Dedifferentiated amniotic fluid mesenchymal stem cell (primary cell): ENCODE measurements around the gene UQCR10.
A peak's percentile ranks its signal among the peaks of the same experiment; 100 is the strongest.
"Not testable (repeated sequence)": the region's sequence is repeated elsewhere in the genome, so short reads cannot be mapped to it uniquely, and the experiment has no call there.

Experiments
- DNase-seq: peaks from one replicate; pipeline ENCODE4 v3.0.0-alpha.2; 2016; ENCODE audit errors: extremely low spot score

Gene UQCR10

DNA sequence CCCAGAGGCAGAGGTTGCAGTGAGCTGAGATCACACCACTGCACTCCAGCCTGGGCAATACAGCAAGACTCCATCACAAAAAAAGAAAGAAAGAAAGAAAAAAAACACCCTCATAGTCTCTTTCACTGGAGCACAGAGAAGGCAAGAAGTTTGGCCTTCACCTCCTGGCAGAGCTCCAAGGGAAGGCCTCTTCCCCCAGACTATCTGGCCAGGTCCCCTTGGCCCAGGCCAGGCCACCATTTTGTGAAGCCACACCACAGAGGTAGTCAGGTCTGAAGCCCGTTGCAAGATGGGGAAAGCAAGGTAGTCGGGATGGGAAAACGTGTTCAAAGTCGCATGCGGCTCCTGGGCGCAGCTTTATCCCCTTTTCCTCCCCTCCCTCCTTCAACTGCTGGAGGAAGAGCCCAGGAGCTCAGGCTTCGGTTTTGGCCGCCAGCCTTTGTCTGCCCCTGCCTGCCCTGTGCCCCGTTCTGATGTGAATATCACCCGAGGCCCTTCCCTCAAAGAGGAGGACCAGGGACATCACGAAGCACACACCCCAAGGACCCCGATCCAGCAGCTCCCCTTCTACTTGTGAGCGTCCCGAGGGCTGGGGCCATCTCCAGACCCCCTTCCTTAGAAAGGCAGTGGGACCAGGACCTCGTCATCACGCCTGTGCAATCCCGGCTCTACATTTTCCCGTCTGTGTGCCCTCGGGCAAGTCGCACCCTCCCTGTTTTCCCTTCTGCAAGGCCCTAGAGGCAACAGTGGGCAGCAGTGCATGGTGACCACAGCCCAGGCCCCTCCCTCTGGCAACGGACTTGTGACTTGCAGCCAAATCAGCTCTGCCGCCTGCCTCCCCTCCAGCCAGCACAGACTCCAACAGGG is 29.7 kb upstream of the UQCR10 start:
- DNase-seq = no peak

DNA sequence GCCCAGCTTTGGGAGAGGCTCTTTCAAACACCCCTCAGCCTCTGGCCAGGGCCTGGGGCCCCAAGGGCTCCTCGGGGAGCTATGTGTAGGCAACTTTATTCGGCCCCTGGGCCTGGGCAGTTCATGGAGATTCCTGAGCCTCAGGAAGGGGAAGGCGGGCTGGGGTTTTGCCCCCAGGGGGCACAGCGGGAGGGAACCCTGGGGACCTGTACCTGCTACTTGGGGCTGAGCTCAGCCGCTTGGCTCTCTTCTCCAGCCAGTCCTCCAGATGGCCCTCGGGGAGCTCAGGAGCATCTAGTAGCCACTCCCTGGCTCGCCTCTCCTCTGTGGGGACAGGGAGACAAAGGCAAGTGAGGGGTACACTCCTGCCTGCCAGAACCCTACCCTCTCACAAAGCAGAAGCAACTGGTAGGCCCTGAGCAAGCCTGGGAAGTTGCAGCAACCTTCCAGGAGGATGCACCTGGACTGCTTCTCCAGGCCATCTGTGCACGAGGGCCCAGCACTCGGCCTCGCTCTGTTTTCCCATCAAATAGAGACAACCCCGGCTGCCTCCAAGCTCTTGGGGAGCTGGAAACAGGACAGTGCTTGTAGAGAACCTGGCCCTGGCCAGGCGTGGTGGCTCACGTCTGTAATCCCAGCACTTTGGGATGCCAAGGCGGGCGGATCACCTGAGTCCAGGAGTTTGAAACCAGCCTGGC is 28.9 kb upstream of the UQCR10 start:
- DNase-seq = no peak

GRCh38 chr22:29739346-29739875 is 27.8 kb upstream of the UQCR10 start:
- DNase-seq = no peak

- DNase-seq = no peak
Observed at GRCh38 chr22:29740216-29740615, 27.0 kb upstream of the UQCR10 start.

- no peak for DNase-seq
Observed at GRCh38 chr22:29741926-29742325, 25.2 kb upstream of the UQCR10 start.

- DNase-seq = no peak
Observed at GRCh38 chr22:29742326-29742725, 24.8 kb upstream of the UQCR10 start.

DNA sequence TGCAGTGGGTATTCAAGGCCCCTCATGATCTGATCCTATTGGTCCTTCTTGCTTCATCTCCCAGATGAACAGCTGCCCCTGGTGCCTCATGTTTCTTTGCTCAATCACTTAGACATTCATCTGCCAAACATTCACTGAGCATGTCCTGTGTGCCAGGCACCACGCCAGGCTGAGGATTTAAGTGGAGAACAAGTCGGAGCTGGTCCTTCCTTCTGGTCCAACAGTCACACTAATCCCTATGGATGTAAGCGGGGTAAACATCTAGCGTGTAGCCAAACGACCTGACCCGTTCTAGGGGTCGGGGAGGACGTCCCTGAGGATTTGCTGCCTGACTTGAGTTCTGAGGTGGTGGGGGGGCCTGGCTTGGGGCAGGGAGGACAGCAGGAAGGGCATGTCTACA is 22.3 kb upstream of the UQCR10 start:
- peak; percentile 67 for DNase-seq

- no peak for DNase-seq
Observed at GRCh38 chr22:29747832-29748231, 19.3 kb upstream of the UQCR10 start.

DNA sequence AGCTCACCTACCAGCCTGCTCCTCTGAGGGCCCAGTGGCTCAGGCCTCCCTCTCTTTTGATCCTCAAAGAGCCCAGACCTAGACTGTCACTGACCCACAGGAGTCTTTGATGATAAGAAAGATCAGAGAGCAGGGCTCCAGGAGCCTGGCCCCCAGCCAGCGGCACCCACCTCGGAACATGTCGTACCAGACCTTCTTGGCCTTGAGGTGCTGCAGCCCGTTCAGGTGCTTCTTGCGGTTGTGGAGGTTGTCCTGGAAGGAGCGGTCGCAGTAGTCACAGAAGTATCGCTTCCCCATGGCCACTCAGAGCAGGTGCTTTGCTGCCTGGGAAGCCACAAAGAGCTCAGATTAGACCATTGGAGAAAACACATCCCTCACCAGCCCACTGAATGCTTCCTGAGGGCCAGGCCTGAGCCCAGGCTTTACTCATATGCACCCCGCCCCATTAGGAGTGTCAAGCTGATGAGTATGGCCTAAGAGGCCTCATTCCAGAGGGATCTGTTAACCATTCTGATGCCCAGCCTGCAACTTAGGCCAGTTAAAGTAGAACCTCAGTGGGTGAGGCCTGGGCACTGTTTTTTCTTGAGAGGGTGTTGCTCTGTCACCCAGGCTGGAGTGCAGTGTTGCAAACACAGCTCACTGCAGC is 18.8 kb upstream of the UQCR10 start:
- no peak for DNase-seq

DNA sequence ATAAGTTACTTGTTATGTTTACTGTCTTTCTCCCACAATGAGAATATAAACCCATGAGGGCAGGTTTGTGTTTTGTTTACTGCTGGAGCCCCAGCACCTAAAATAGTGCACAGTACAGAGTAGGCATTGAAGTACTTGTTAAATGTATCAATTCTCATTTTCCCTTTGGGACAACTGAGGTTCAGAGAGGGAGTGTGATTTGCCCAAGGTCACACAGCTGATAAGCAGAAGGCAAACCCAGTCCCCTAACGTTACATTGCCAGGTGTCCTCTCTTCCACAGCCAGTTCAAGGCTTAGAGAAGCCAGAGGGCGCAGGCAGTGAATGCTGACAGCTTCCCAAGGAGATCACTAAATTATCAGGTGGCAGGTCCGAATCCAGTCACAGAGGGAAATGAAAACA is 17.1 kb upstream of the UQCR10 start:
- DNase-seq = no peak

DNA sequence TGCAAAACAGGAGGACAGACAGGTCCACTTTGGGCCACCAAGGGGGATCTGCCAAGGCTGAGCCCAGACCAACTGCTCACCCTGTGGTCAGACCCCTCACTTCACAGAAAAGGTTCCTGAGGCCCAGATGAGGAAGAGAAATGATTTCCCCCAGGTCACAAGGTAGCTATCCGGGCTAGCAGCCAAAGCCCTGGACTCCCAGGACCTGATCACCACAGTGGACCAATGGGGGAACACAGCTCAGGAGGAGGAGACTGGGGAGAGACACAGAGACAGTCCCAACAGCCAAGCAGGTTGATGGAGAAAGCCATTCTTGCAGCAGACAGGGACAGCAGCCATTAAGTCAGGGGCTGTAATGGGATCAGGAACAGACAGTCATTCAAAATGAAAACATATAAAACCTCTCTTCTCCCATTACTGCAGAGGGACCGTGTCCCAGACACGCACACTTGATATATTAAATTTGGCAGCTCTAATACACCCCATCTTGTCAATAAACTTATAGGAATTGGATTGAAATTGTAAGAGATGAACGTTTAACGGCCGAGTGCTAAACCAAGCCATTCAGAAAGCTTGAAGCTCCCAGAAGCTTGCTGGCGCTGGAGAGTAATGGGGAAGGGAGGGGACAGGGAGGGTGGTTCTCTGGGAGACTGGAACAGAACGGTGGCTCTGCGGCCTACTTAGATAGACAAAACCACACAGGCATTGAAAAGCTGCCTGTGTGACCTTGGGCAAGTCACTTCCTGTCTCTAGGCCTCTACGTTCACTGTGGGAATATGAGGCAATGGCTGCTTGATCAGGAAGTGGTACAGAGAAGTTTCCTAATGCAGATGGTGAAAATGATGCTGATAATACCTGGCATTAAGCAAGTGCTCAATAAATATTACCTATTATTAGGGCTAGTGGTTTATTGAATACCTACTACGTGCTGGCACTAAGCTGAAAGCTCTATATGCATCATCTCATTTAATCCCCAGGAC is 16.3 kb upstream of the UQCR10 start:
- DNase-seq = no peak

DNA sequence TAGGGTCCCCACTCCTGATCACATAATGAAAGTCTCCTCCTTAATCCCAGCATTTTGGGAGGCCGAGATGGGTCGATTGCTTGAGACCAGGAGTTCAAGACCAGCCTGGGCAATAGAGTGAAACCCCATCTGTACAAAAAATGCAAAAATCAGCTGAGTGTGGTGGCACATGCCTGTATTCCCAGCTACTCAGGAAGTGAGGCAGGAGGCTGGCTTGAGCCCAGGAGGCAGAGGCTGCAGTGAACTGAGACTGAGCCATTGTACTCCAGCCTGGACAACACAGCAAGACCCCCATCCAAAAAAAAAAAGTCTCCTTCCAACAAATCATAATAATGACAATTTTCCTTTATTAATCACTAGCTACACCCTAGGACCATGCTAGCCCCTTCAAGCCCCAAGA is 15.5 kb upstream of the UQCR10 start:
- no peak for DNase-seq

GRCh38 chr22:29753808-29754657 is 13.1 kb upstream of the UQCR10 start:
- DNase-seq = no peak

DNA sequence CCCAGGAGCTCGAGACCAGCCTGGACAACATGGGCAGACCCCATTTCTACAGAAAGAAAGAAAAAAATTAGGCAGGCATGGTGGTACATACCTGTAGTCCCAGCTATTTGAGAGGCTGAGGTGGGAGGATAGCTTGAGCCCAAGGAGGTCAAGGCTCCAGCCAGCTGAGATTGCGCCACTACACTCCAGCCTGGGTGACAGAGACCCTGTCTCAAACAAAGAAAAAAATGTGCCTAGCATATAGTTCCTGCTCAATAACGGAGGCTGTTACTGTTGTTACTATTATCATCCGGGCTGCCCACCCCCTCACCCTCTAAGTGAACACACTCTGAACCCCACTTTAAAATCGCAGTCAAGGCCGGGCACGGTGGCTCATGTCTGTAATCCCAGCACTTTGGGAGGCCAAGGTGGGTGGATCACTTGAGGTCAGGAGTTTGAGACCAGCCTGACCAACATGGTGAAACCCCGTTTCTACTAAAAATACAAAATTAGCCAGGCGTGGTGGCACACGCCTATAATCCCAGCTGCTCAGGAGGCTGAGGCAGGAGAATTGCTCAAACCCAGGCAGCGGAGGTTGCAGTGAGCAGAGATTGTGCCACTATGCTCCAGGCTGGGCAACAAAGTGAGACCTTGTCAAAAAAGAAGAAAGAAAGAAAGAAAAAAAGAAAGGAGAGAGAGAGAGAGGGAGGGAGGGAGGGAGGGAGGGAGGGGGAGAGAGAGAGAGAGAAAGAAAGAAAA is 12.3 kb upstream of the UQCR10 start:
- DNase-seq = not testable (repeated sequence)

- no peak for DNase-seq
Observed at GRCh38 chr22:29755889-29756288, 11.3 kb upstream of the UQCR10 start.

DNA sequence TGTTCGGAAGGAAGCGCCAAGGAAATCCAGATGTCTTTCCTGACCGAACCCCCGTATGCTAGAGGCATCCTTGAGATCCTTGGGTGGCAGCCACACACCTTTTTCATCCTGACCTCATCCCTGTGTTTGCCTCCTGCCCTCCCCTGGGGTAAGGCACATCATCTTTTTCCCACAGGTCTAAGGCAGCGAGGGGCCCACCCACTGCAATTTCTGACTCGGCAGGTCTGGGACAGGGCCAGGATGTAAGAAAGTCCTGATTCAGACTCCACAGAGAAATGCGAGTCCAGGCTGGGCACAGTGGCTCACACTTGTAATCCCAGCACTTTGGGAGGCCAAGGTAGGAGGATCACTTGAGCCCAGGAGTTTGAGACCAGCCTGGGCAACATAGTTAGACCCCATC is 10.8 kb upstream of the UQCR10 start:
- no peak for DNase-seq

GRCh38 chr22:29757096-29757495 is 10.1 kb upstream of the UQCR10 start:
- no peak for DNase-seq

GRCh38 chr22:29758068-29758622 is 9.0 kb upstream of the UQCR10 start:
- no peak for DNase-seq

DNA sequence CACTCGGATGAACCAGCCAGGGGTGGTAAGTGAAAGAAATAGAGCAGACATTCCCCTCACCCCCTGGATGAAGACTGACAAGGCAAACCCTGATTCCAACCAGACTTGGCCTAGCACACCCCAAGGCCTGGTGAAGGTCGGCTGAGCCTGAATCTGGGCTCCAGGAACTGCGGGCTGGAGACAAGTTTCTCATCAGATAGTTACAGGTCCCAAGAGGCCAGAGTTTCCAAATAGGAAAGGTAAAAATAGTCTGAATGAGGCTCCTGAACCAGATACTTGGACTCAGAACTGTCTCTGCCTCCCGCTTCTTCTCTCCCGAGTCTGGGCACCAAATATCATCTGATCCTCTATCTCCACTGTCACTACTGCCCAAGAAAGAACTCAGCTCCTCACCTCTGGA is 8.2 kb upstream of the UQCR10 start:
- no peak for DNase-seq
